PC-3 (cell line): ENCODE results near the gene SLC17A6. TPM values are rescaled to one million over a fixed set of nuclear protein-coding genes. Genes with fewer than 3 reads are reported as not detected.

ENCODE experiments used
- ATAC-seq: fragments of 200-7000 bp; cut with Tn5 transposase; 2 replicates; pipeline ENCODE4 v1.9.1; 2020; ENCODE audit warnings: mild to moderate bottlenecking, moderate library complexity
- BruUV-seq: library from RNA; stranded (reverse); fragments of 400-500 nt; replicated peaks from 2 replicates; lab custom pipeline; 2021; lab: Mats Ljungman, UMichigan
- CTCF ChIA-PET: fragments of 300-600 bp; sonication (Branson Sonifier 250); formaldehyde crosslinking; loops from one replicate; lab custom pipeline; 2022; ENCODE audit warnings: antibody characterized with exemption; lab: Charles Lee
- POLR2A ChIA-PET: fragments of 300-600 bp; sonication (Branson Sonifier 250); formaldehyde crosslinking; loops from one replicate; lab custom pipeline; 2022; ENCODE audit warnings: antibody characterized with exemption; ENCODE audit not compliant: unreplicated experiment; lab: Charles Lee
- DNase-seq: peaks from one replicate; pipeline ENCODE4 v3.0.0-alpha.2; 2015
- H2AFZ ChIP-seq: fragments of 300-600 bp; sonication (generic); 2 replicates; pipeline ENCODE4 v1.6.0; 2016; ENCODE audit warnings: antibody characterized with exemption, low read length
- H3F3A ChIP-seq: fragments of 300-600 bp; sonication (generic); one replicate; pipeline ENCODE4 v1.6.0; 2017; ENCODE audit warnings: antibody characterized with exemption, low read length, control low read depth, mild to moderate bottlenecking; ENCODE audit not compliant: unreplicated experiment
- H3K27ac ChIP-seq: fragments of 300-600 bp; sonication (generic); 2 replicates; pipeline ENCODE4 v1.5.1; 2016; ENCODE audit warnings: mild to moderate bottlenecking, low read length
- H3K27me3 ChIP-seq: fragments of 300-600 bp; sonication (generic); 2 replicates; pipeline ENCODE4 v1.6.1; 2016; ENCODE audit warnings: low read length, mixed read lengths
- H3K36me3 ChIP-seq: fragments of 300-600 bp; sonication (generic); 2 replicates; pipeline ENCODE4 v1.6.1; 2016; ENCODE audit warnings: low read depth, mixed run types, low read length, mixed read lengths
- H3K4me1 ChIP-seq: fragments of 300-600 bp; sonication (generic); 2 replicates; pipeline ENCODE4 v1.5.1; 2016; ENCODE audit warnings: low read length; ENCODE audit not compliant: insufficient read depth
- H3K4me2 ChIP-seq: fragments of 300-600 bp; sonication (generic); 2 replicates; pipeline ENCODE4 v1.6.0; 2016; ENCODE audit warnings: low read length
- H3K4me3 ChIP-seq: fragments of 300-600 bp; sonication (generic); 2 replicates; pipeline ENCODE4 v1.5.1; 2016; ENCODE audit warnings: mild to moderate bottlenecking, low read length, mixed read lengths
- H3K79me2 ChIP-seq: fragments of 300-600 bp; sonication (generic); 2 replicates; pipeline ENCODE4 v1.6.1; 2017; ENCODE audit warnings: low read length, mixed read lengths
- H3K9ac ChIP-seq: fragments of 300-600 bp; sonication (generic); 2 replicates; pipeline ENCODE4 v1.6.0; 2016; ENCODE audit warnings: mild to moderate bottlenecking, low read length
- H3K9me2 ChIP-seq: fragments of 300-600 bp; sonication (generic); replicated peaks from 2 replicates; pipeline ENCODE4 v1.6.1; 2016; ENCODE audit warnings: mixed run types, low read length, mixed read lengths
- H3K9me3 ChIP-seq: fragments of 300-600 bp; sonication (generic); 2 replicates; pipeline ENCODE4 v1.6.1; 2016; ENCODE audit warnings: low read length, mixed read lengths
- H4K20me1 ChIP-seq: fragments of 300-600 bp; sonication (generic); 2 replicates; pipeline ENCODE4 v1.6.1; 2016; ENCODE audit warnings: low read length, mixed read lengths
- EZH2 ChIP-seq: fragments of 300-600 bp; sonication (generic); IDR thresholded peaks from one replicate; pipeline ENCODE4 v1.6.1; 2017; ENCODE audit warnings: antibody characterized with exemption, mild to moderate bottlenecking, low read length; ENCODE audit not compliant: unreplicated experiment
- EZH2phosphoT487 ChIP-seq: fragments of 300-600 bp; sonication (generic); IDR thresholded peaks from 2 replicates; pipeline ENCODE4 v1.6.1; 2018; ENCODE audit warnings: mild to moderate bottlenecking, antibody characterized with exemption, low read length, borderline replicate concordance
- intact Hi-C: fragments of 100-400 bp; cut with micrococcal nuclease; formaldehyde crosslinking; loops from 2 replicates; pipeline ENCODE4 v1.9.0; 2023
- total RNA-seq: library from RNA; depleted of rRNA; stranded (reverse); fragments of >200 nt; gene quantifications from 2 replicates; pipeline ENCODE4 v1.2.3, GENCODE V29; 2014
- TF ChIP-seq, protein P1 (sequence below): fragments of 300-600 bp; sonication (generic); conservative IDR thresholded peaks from 2 replicates; pipeline ENCODE4 v1.5.1; 2017; ENCODE audit warnings: antibody characterized with exemption, low read depth, mild to moderate bottlenecking, low read length

Gene SLC17A6
- total RNA-seq, 1 experiment from 2014 or later: not detected

DNA sequence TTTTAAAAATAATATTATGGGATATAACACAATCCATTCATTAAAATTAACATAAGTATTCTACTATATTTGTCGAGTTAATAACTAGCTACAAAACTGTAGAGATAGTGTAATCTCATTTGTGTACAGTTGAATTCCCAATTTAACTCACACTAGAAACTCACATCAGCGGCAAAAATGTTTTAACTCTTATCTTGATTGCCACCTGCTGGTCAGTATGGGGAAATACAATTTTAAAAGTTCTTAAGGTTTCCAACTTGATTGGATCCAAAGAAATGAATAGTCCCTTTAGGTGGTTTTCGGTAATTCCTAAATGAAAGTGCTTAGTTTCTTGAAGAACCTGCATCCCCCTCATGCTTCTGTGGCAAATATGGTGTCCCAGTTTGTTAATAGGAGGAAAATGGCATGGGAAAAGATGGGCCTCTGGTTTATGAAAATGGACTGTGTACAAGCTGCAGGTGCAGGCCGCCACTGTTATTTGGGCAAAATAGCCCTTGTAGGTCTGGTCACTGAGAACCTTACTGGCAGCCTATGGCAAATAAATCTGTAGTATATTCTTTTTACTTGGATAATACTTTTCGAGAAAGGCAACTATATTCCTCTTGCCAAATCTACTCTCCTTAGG, 33.7 kb upstream of the SLC17A6 start:
- H3K4me3 ChIP-seq: no peak overlapping the region
- H4K20me1 ChIP-seq: no peaks in the 10 kb centered on the region
- H3K4me1 ChIP-seq: no peaks in the 10 kb centered on the region
- no peaks in the 10 kb centered on the region for H3K9me3 ChIP-seq
- no peaks in the 10 kb centered on the region for H3F3A ChIP-seq
- CTCF ChIA-PET: interaction anchor here (0.5 to 0.6 kb wide), 2 partner anchors 59 to 135 kb away, joined by 3 read pairs; no protein-coding TSS in a partner anchor
- no TSS peak for BruUV-seq
- no peak; the same call in 1 of the 2 replicates for ATAC-seq
- H3K4me2 ChIP-seq: no peak overlapping the region
- no peaks in the 10 kb centered on the region for H3K9me2 ChIP-seq
- H3K27me3 ChIP-seq: 0 out of 2 replicates have a peak, but pooled peaks cover 3% of the 10 kb centered on the region
- H3K27ac ChIP-seq: no peak overlapping the region
- peak; percentile 37 for DNase-seq
- H3K36me3 ChIP-seq: no peaks in the 10 kb centered on the region
- H3K79me2 ChIP-seq: no peaks in the 10 kb centered on the region
- H2AFZ ChIP-seq: no peak overlapping the region
- intact Hi-C loops: loop anchor here (1.0 kb wide), 2 partner anchors 59 to 135 kb away; no protein-coding TSS in a partner anchor
- H3K9ac ChIP-seq: no peak overlapping the region
- POLR2A ChIA-PET: no interaction called here
- TF ChIP-seq EZH2 (no peak), EZH2phosphoT487 (no peak)
- TF ChIP-seq, protein P1, sequence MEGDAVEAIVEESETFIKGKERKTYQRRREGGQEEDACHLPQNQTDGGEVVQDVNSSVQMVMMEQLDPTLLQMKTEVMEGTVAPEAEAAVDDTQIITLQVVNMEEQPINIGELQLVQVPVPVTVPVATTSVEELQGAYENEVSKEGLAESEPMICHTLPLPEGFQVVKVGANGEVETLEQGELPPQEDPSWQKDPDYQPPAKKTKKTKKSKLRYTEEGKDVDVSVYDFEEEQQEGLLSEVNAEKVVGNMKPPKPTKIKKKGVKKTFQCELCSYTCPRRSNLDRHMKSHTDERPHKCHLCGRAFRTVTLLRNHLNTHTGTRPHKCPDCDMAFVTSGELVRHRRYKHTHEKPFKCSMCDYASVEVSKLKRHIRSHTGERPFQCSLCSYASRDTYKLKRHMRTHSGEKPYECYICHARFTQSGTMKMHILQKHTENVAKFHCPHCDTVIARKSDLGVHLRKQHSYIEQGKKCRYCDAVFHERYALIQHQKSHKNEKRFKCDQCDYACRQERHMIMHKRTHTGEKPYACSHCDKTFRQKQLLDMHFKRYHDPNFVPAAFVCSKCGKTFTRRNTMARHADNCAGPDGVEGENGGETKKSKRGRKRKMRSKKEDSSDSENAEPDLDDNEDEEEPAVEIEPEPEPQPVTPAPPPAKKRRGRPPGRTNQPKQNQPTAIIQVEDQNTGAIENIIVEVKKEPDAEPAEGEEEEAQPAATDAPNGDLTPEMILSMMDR: peak; percentile 67

DNA sequence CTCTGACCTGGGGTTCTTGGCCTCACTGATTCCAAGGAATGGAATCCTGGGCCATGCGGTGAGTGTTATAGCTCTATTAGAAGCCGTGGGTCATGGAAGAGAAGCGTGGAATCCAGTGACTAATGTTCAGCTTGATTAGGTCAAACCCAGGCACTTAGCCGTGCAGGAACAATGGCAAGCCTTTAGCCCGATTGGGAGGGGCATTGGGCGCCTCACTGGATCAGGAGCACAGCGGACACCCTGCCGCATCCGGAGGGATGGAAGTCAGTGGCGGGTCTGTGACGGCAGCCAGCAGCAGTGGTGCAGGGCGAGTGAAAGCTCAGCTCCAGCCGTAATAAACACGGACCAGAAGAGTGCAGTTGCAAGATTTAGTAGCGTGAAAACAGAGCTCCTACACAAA, 20.5 kb upstream of the SLC17A6 start:
- H3K4me3 ChIP-seq: no peak overlapping the region
- H3K27ac ChIP-seq: no peak overlapping the region
- no peak overlapping the region for H3K4me2 ChIP-seq
- no peaks in the 10 kb centered on the region for H3K36me3 ChIP-seq
- peaks cover 32% of the 10 kb centered on the region for H3K27me3 ChIP-seq
- no peak overlapping the region for H2AFZ ChIP-seq
- ChIA-PET POLR2A (no interaction called here), CTCF (no interaction called here)
- H3K4me1 ChIP-seq: no peaks in the 10 kb centered on the region
- H3F3A ChIP-seq: no peaks in the 10 kb centered on the region
- intact Hi-C loops: no loop called here
- no peak for ATAC-seq
- H3K79me2 ChIP-seq: no peaks in the 10 kb centered on the region
- H4K20me1 ChIP-seq: no peaks in the 10 kb centered on the region
- no peaks in the 10 kb centered on the region for H3K9me2 ChIP-seq
- TF ChIP-seq EZH2phosphoT487 (no peak), EZH2 (no peak)
- TF ChIP-seq, protein P1: no peak
- DNase-seq: no peak
- no peaks in the 10 kb centered on the region for H3K9me3 ChIP-seq
- no peak overlapping the region for H3K9ac ChIP-seq
- no TSS peak for BruUV-seq

DNA sequence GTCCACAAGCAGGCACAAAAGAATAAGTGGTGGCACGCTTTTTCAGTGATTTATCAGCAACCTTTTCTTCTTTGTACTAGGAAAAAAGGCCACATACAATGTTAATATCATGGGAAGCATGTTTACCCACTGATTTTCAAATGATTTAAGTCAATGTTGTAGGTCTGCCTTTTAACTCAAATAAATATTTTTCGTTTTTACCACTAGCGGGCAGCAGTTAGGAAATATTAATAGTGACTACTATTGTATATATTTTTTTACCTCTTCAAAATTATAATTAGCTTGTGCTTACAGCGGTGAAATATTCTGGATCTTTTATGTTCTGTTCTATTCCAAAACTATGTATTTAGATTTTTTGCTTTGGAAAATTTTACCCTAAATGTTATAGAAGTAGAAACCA, 6.4 kb upstream of the SLC17A6 start:
- Histone ChIP-seq H3K9me3 (no peaks in the 10 kb centered on the region), H3K27me3 (peaks cover 28% of the 10 kb centered on the region), H3K79me2 (no peaks in the 10 kb centered on the region), H3K36me3 (no peaks in the 10 kb centered on the region), H3F3A (no peaks in the 10 kb centered on the region), H3K9ac (no peak overlapping the region), H3K27ac (no peak overlapping the region), H3K4me3 (no peak overlapping the region), H2AFZ (no peak overlapping the region), H3K4me1 (no peaks in the 10 kb centered on the region), H4K20me1 (no peaks in the 10 kb centered on the region), H3K9me2 (no peaks in the 10 kb centered on the region), H3K4me2 (no peak overlapping the region)
- CTCF ChIA-PET: no interaction called here
- no TSS peak for BruUV-seq
- ATAC-seq (no peak), DNase-seq (peak; percentile 22)
- POLR2A ChIA-PET: no interaction called here
- no peak for TF ChIP-seq EZH2
- TF ChIP-seq, protein P1: peak; percentile 51
- intact Hi-C loops: no loop called here
